ENCODE results near the gene TRIM31.

DNA sequence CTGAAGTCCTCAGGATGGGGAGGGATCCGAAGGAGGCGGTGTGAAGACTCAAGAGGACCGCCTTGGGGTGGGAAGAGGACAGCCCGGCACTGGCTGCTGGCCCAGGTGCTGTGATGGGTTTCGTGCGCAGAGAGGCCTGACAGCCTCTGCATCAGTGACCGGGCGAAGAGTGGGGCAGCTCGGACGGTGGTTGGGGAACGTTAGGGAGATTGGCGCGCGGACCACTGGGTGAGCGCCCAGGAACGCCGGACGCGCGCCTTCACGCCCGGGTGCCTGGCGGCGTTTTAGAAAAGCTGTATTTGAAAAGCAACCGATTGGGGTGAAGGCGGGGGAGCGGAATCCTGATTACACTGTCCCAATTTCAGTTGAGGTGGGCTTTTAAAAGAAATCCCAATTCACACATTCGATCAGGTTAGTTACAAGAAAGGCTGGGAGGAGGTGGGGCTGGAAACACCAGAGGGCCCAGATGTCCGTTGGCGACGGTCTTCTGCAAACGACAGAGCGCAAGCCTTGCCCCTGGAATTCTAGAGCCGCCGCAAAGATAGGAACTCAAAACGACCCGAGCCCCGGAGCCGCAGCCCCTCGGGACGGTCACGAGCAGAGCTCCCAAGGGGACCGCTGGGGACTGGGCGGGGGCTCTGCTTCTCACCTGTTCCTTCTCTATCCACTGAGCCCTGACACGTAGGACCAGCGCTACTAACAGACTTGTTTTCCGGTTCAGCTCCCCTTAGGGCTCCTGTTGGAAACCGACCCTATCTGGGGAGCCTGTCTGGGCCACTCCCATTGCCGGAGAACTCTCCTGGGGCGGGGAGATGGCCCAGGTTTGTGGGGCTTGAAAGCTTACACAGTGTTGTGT is 14.6 kb upstream of the TRIM31 start:
- TF ChIP-seq POLR2AphosphoS5 (IDR thresholded peaks at IDR 0.05) = no peak
- TF ChIP-seq, protein P1, sequence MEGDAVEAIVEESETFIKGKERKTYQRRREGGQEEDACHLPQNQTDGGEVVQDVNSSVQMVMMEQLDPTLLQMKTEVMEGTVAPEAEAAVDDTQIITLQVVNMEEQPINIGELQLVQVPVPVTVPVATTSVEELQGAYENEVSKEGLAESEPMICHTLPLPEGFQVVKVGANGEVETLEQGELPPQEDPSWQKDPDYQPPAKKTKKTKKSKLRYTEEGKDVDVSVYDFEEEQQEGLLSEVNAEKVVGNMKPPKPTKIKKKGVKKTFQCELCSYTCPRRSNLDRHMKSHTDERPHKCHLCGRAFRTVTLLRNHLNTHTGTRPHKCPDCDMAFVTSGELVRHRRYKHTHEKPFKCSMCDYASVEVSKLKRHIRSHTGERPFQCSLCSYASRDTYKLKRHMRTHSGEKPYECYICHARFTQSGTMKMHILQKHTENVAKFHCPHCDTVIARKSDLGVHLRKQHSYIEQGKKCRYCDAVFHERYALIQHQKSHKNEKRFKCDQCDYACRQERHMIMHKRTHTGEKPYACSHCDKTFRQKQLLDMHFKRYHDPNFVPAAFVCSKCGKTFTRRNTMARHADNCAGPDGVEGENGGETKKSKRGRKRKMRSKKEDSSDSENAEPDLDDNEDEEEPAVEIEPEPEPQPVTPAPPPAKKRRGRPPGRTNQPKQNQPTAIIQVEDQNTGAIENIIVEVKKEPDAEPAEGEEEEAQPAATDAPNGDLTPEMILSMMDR (IDR thresholded peaks at IDR 0.05) = no peak
